ENCODE measurements around the gene UGT3A1.
"Not testable (repeated sequence)": the region's sequence is repeated elsewhere in the genome, so short reads cannot be mapped to it uniquely, and the experiment has no call there.

Gene UGT3A1, protein sequence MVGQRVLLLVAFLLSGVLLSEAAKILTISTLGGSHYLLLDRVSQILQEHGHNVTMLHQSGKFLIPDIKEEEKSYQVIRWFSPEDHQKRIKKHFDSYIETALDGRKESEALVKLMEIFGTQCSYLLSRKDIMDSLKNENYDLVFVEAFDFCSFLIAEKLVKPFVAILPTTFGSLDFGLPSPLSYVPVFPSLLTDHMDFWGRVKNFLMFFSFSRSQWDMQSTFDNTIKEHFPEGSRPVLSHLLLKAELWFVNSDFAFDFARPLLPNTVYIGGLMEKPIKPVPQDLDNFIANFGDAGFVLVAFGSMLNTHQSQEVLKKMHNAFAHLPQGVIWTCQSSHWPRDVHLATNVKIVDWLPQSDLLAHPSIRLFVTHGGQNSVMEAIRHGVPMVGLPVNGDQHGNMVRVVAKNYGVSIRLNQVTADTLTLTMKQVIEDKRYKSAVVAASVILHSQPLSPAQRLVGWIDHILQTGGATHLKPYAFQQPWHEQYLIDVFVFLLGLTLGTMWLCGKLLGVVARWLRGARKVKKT

DNA sequence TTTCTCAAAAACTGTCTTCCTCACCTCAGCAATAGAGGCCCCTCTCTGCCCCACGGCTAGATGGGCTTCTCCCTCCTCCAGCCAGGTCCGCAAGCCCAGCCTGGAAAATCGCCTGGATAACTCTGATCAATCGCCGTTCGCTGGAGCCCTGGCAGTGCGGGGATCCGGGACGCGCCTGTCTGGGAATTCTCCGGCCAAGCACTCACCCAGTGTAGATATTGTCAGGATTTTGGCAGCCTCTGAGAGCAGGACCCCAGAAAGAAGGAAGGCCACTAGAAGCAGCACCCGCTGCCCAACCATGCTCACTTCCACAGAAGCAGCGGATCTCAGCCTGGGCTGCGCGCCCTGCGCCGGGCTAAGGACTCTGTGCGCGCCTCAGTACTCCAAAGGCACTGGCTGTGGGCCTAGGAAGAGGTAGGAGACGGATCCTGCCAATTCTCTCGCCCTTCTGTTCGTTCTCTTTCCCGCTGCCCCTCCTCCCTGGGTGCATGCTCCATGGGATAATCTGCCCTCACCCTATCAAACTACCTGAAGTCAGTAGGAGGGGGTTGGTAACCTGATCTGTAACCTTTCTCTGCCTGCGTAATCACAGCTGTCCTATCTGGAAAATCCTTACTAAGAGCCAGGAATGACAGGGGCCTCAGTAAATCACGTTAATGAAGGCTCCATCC, at the start of gene UGT3A1:
UGT3A1 (minus strand) TSS at position 450 of the 671 bp plus-strand sequence; CDS start at position 300, 150 bp downstream.
- in situ Hi-C loops (cut with HindIII; ENCODE audit: low sequenced_read_pairs): no loop called here
- TF ChIP-seq, protein P1, sequence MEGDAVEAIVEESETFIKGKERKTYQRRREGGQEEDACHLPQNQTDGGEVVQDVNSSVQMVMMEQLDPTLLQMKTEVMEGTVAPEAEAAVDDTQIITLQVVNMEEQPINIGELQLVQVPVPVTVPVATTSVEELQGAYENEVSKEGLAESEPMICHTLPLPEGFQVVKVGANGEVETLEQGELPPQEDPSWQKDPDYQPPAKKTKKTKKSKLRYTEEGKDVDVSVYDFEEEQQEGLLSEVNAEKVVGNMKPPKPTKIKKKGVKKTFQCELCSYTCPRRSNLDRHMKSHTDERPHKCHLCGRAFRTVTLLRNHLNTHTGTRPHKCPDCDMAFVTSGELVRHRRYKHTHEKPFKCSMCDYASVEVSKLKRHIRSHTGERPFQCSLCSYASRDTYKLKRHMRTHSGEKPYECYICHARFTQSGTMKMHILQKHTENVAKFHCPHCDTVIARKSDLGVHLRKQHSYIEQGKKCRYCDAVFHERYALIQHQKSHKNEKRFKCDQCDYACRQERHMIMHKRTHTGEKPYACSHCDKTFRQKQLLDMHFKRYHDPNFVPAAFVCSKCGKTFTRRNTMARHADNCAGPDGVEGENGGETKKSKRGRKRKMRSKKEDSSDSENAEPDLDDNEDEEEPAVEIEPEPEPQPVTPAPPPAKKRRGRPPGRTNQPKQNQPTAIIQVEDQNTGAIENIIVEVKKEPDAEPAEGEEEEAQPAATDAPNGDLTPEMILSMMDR (IDR thresholded peaks at IDR 0.05; ENCODE audit: low read depth, low read length, missing control alignments): no peak
- H3K4me3 ChIP-seq (ENCODE audit: low read depth, low read length): no peak within 1 kb of the TSS
- DNase-seq (ENCODE audit: low read depth): no peak

DNA sequence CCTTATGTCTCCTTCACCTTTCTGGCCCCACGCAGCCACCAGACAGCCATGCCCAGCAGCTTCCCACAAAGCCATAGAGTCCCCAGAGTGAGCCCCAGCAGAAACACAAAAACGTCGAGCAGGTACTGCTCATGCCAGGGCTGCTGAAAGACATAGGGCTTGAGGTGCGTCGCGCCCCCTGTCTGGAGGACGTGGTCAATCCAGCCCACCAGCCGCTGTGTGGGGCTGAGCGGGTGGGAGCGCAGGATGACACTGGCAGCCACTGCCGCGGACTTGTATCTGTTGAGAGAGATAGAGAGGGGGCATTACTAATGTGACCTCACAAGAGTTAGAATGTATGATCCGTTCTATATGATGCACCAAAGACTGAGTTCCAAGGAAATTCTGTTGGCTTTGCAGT, 44.5 kb upstream of the UGT3A1 start:
- TF ChIP-seq, protein P1 (IDR thresholded peaks at IDR 0.05; ENCODE audit: low read depth, low read length, missing control alignments): no peak
- no peak overlapping the region for H3K4me3 ChIP-seq (ENCODE audit: low read depth, low read length)
- no peak for DNase-seq (ENCODE audit: low read depth)
- in situ Hi-C loops (cut with HindIII; ENCODE audit: low sequenced_read_pairs): no loop called here

DNA sequence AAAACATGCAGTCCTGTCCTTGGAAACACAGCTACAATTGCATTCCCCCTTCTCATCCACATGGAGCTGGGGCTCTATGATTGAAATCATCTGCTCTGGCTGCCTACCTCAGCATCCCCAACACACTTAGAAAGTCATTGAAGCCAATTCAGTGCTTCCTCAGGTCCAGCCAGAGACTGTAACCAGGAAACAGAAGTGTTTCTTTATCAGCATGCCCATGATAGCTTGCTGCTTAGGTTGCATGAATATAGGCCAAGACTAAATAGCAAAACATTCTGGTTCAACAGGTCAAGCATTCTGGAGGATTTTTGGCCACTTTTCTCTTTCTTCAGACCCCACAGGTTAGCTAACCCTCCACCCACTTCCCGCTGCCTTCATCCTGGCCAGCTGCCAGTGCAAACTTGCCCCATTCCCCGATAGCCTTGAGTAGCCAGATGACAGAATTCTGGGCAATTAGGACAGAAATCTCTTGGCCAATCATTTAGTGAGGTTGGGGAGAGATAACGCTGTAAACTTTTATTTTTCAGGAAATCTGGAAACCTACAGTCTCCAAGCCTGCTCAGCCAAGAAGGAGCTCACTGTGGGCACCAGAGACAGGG, 43.4 kb upstream of the UGT3A1 start:
- in situ Hi-C loops (cut with HindIII; ENCODE audit: low sequenced_read_pairs); H3K4me3 ChIP-seq (ENCODE audit: low read depth, low read length); DNase-seq (ENCODE audit: low read depth): not testable (repeated sequence)

DNA sequence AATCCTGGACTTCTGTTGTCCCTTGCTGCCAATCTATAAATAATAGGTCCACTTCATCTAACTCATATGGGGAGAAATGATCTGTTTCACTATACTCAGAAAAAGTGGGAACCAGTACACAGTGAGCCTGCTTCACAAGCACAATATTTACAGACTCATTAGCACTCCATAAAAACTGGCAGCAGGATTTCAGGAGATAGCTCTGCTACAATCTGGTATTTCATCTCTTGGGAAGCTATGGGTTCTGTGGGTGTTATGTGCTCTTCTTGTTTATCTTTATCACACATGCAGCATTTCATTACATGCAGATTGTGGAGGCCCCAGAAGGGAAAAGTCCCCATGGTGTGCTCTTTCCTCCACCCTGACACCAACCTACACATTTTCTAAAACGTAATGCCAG, 42.3 kb upstream of the UGT3A1 start:
- DNase-seq (ENCODE audit: low read depth): no peak
- TF ChIP-seq, protein P1 (IDR thresholded peaks at IDR 0.05; ENCODE audit: low read depth, low read length, missing control alignments): no peak
- no peak overlapping the region for H3K4me3 ChIP-seq (ENCODE audit: low read depth, low read length)
- in situ Hi-C loops (cut with HindIII; ENCODE audit: low sequenced_read_pairs): no loop called here

DNA sequence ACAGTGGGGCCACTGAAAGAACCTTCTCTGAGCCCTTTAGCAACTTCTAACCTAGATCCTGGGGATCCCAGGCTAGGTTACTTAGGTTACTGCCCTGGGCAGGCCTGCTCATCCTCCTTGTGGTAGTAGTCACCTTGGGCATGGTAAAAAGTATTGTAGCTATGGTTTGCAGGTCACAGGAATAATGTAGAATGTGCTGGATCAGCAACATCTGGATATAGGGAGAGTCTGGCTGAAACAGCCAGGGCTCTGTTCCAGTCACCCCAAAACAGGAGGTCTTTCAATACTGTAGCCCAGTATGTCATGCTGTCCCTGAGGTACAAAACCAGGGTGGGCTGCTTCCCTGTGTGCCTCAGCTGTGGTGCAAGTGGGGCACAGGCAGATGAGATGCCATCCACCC, 41.9 kb upstream of the UGT3A1 start:
- TF ChIP-seq, protein P1 (IDR thresholded peaks at IDR 0.05; ENCODE audit: low read depth, low read length, missing control alignments): no peak
- in situ Hi-C loops (cut with HindIII; ENCODE audit: low sequenced_read_pairs): no loop called here
- no peak overlapping the region for H3K4me3 ChIP-seq (ENCODE audit: low read depth, low read length)
- no peak for DNase-seq (ENCODE audit: low read depth)

DNA sequence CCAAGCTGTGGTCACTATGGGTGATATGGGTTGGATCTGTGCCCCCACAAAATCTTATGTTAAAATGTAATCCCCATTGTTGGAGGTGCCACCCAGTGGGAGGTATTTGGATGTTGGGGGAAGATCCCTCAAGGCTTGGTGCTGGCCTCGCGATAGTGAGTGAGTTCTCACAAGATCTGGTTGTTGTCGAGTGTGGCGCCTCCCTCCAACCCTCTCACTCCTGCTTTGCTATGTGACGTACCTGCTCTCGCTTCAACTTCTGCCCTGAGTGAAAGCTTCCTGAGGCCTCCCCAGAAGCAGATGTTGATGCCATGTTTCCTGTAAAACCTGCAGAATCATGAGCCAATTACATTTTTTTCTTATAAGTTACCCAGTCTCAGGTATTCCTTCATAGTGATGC, 40.0 kb upstream of the UGT3A1 start:
- H3K4me3 ChIP-seq (ENCODE audit: low read depth, low read length): no peak overlapping the region
- DNase-seq (ENCODE audit: low read depth): no peak
- in situ Hi-C loops (cut with HindIII; ENCODE audit: low sequenced_read_pairs): no loop called here
- TF ChIP-seq, protein P1 (IDR thresholded peaks at IDR 0.05; ENCODE audit: low read depth, low read length, missing control alignments): no peak

Data from astrocyte of the cerebellum (primary cell).